GM19463 (cell line): ENCODE data around the gene BLVRB.
"Not testable (repeated sequence)": the region's sequence is repeated elsewhere in the genome, so short reads cannot be mapped to it uniquely, and the experiment has no call there.

ENCODE experiments used
- ATAC-seq: cut with Tn5 transposase; IDR thresholded peaks from one replicate; pipeline ENCODE4 v1.9.1; 2021; ENCODE audit warnings: mild to moderate bottlenecking, moderate library complexity; ENCODE audit not compliant: unreplicated experiment

The BLVRB gene

GRCh38 chr19:40410030-40410389, 55.5 kb downstream of the BLVRB start:
- ATAC-seq = no peak

GRCh38 chr19:40408598-40408925, 57.0 kb downstream of the BLVRB start:
- not testable (repeated sequence) for ATAC-seq

DNA sequence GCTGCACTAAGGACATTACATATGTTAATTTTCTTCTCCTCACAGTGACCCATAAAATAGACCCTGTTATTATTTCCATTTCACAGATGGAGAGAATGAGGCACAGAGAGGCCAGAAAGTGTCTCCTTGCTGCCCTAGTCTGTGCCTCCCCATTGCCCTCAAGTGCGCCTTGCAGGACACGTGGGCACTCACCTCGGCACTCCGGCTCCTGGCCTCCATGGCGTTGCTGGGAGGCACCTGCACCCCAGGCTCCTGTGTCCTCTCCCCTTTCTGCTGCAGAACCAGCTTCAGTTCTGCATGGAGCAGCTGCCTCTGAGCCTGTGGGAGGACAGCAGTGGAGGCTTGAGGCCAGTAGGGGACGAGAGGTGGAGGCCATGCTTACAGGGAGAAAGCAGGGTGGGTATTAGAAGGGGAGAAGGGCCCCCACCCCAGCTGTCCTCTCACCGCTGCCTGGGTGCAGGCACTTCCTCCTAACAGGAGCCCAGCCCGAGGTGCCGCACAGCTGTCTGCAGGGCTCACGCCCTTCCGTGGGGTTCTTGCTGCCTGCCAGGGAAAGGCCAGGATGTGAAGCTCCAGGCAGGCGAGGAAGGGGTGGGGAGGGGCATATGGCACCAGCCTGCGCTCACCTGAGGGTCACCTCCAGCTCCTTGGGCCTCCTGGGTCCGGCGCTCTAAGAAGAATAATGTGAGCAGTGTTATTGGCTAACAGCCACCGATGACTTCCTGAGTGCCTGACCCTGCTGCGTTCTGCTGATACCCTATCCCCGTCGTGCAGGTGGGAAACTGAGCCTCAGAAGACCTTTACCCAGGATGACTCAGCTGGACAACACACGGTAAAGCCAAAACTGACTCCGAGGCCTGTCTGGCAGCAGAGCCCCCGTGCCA, 57.6 kb downstream of the BLVRB start:
- ATAC-seq = no peak

DNA sequence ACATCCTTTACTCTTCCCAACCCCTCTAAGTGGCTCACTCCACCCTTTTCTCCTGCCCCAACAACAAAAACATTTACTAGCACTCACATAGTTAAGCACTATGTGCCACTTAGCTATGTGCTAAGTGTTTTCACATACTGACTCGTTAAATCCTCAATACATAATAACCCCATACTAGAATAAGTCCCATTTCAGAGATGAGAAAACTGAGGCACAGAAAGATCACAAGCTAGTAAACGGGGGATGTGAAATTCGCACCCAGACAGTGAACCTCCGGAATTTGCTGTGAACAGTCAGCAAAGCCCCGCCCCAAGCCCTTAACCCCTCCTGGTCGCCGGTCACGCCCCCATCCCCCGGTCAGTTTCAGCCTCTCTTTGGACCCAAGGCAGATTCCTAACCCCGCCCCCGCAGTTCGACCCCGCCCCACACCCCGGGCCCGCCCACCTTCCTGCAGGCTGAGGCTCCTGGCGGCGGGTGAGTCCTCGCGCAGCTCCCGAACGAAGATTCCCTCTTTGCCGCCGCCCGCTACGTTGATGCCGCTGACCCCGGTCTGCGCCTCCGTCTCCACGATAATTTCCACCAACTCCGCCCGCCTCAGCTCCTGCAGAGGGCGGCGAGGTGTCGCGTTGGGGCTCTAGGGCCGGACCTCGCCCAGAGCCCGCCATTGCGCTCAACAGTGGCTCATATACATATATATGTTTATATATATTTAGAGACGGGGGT, 62.1 kb downstream of the BLVRB start:
- peak; percentile 67 for ATAC-seq

DNA sequence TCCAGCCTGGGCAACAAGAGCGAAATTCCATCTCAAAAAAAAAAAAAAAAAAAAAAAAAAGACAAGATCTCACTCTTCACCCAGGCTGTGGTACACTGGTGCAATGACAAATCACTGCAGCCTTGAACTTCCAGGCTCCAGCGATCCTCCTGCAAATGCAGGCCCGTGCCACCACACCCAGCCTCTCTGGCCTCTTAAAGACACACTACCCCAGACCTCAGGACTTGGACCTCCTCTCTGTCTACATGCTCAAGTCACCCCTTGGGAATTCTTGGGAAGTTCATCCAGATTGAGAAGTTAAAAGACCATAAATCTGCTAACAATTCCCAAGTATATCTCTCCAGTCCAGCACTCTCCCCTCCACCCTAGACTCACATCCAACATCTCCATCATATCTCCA, 65.0 kb downstream of the BLVRB start:
- ATAC-seq = no peak

DNA sequence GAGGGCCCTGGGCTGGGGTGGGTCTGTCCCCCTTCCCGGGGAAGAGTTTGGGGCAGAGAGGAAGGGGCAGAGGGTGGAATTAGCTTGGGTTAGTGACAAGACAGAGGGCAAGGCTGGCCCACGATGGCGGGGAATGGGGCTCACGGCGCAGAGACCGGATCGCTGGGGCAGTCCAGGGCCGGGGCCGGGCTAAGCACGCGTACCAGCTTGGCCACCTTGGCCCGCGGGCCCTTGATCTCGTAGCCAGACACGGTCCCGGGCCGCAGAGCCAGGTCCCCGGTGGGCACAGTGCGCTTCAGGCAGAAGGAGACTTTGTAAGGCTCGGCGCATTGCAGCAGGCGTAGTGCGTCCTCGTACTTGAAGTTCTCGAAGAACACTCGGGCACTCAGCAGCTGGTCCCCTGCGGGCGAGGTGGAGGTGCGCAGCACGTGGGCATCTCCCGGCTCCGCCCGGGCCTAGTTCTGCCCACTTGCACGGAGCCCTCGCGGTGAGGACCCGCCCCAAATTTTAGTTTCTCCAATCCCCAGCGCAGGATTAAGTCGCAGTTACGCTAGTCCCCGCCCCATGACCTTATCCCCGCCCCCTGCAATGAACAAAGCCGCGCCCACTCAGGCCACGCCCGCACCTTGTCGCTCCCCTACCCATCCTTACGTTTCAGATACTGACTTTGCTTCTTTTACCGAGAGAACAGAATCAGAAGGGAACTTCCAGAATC, 67.0 kb downstream of the BLVRB start:
- no peak for ATAC-seq
